Activated T-helper 1 cell treated with anti-CD3 and anti-CD28 coated beads, Interleukin-2, amount 50 U/mL, for 16 hours (primary cell): ENCODE results near the gene RFX6.
"Not testable (repeated sequence)": the region's sequence is repeated elsewhere in the genome, so short reads cannot be mapped to it uniquely, and the experiment has no call there.

Experiments
- DNase-seq, 2 donors: peaks; one replicate each; pipeline ENCODE4 v3.0.0-alpha.2; 2020; ENCODE audit warnings: low read depth in 1 of 2, low spot score in 1 of 2

The RFX6 gene

GRCh38 chr6:116876635-116877611, at the start of gene RFX6:
Gene RFX6 (plus strand): TSS chr6:116877242. CDS start chr6:116877276, 34 bp downstream.
- no peak for DNase-seq

- DNase-seq, result no peak
Observed at GRCh38 chr6:116827561-116828240, 49.3 kb upstream of the RFX6 start.

- no peak for DNase-seq
Observed at GRCh38 chr6:116828983-116829382, 48.1 kb upstream of the RFX6 start, which contains the start of gene GPRC6A. Gene GPRC6A (minus strand): TSS chr6:116829083. CDS start chr6:116829013, 70 bp downstream.

GRCh38 chr6:116834526-116834925, 42.5 kb upstream of the RFX6 start:
- DNase-seq, result not testable (repeated sequence)

- no peak for DNase-seq
Observed at GRCh38 chr6:116836606-116837342, 40.3 kb upstream of the RFX6 start.

GRCh38 chr6:116840091-116840490, 37.0 kb upstream of the RFX6 start:
- no peak for DNase-seq

- no peak for DNase-seq
Observed at GRCh38 chr6:116842459-116842858, 34.6 kb upstream of the RFX6 start.

GRCh38 chr6:116847227-116847626, 29.8 kb upstream of the RFX6 start:
- DNase-seq, result no peak

GRCh38 chr6:116858060-116858459, 19.0 kb upstream of the RFX6 start:
- no peak for DNase-seq

- no peak for DNase-seq
Observed at GRCh38 chr6:116859264-116859663, 17.8 kb upstream of the RFX6 start.

- no peak for DNase-seq
Observed at GRCh38 chr6:116866281-116866871, 10.7 kb upstream of the RFX6 start.

- DNase-seq, result no peak
Observed at GRCh38 chr6:116872771-116873170, 4.3 kb upstream of the RFX6 start.

- no peak for DNase-seq
Observed at GRCh38 chr6:116876107-116876506, 935 bp upstream of the RFX6 start.

- no peak for DNase-seq
Observed at GRCh38 chr6:116877743-116878142, 701 bp downstream of the RFX6 start.

- no peak for DNase-seq
Observed at GRCh38 chr6:116881236-116881635, 4.2 kb downstream of the RFX6 start.

- no peak for DNase-seq
Observed at GRCh38 chr6:116883005-116883404, 6.0 kb downstream of the RFX6 start.

- no peak for DNase-seq
Observed at GRCh38 chr6:116884530-116884929, 7.5 kb downstream of the RFX6 start.

- no peak for DNase-seq
Observed at GRCh38 chr6:116887168-116887567, 10.1 kb downstream of the RFX6 start.

- DNase-seq, result no peak
Observed at GRCh38 chr6:116887894-116888293, 10.9 kb downstream of the RFX6 start.

- DNase-seq, result no peak
Observed at GRCh38 chr6:116888732-116889360, 11.8 kb downstream of the RFX6 start.

- no peak for DNase-seq
Observed at GRCh38 chr6:116894669-116895068, 17.6 kb downstream of the RFX6 start.
